DND-41 (cell line): ENCODE data around the gene MEI1.

Source experiments
- CTCF ChIP-seq: IDR thresholded peaks from 2 replicates; pipeline ENCODE4 v1.5.1; 2012; ENCODE audit warnings: borderline replicate concordance, low read length, moderate library complexity, mild to moderate bottlenecking; ENCODE audit not compliant: poor library complexity, severe bottlenecking; ENCODE audit errors: extremely low read depth
- EZH2 ChIP-seq: IDR thresholded peaks from 3 replicates; pipeline ENCODE4 v1.6.1; 2012; ENCODE audit warnings: borderline replicate concordance, low read depth, mild to moderate bottlenecking, moderate library complexity, low read length, inconsistent platforms; ENCODE audit not compliant: severe bottlenecking

GRCh38 chr22:41688365-41689211, 10.7 kb upstream of the MEI1 start, which contains the start of gene SNU13:
- TF ChIP-seq CTCF = no peak
- TF ChIP-seq EZH2 = no peak
